PC-3 (cell line): ENCODE data around the gene MMUT.

Source experiments
- CTCF ChIP-seq: fragments of 300-600 bp; sonication (generic); conservative IDR thresholded peaks from 2 replicates; pipeline ENCODE4 v1.5.1; 2017; ENCODE audit warnings: antibody characterized with exemption, low read depth, mild to moderate bottlenecking, low read length
- EZH2 ChIP-seq: fragments of 300-600 bp; sonication (generic); IDR thresholded peaks from one replicate; pipeline ENCODE4 v1.6.1; 2017; ENCODE audit warnings: antibody characterized with exemption, mild to moderate bottlenecking, low read length; ENCODE audit not compliant: unreplicated experiment
- EZH2phosphoT487 ChIP-seq: fragments of 300-600 bp; sonication (generic); IDR thresholded peaks from 2 replicates; pipeline ENCODE4 v1.6.1; 2018; ENCODE audit warnings: mild to moderate bottlenecking, antibody characterized with exemption, low read length, borderline replicate concordance

DNA sequence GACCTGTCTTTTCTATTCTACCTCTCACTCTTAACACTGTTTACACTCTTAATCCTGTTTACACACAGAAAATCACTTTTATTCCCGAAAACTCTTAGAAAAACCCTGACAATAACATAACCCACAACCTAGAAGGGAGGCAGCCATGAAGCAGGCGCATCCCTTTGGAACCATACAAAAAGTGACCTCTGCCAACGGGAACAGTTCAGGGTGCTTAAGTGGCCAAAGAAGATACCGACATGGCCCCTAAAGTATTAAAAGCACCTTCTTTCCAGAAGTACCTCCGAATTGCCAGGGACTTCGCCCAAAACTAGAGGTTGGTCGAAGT lies 490 bp downstream of the MMUT start:
- TF ChIP-seq CTCF, result no peak
- TF ChIP-seq EZH2, result no peak
- TF ChIP-seq EZH2phosphoT487, result no peak
